K562 (cell line): ENCODE data around the gene HDLBP.

Experiments
- ARID2 ChIP-seq: fragments of 450-650 bp; IDR thresholded peaks from 2 replicates; pipeline ENCODE4 v1.6.1; 2017; ENCODE audit warnings: antibody characterized with exemption, mild to moderate bottlenecking
- E2F1 ChIP-seq: sonication (generic); formaldehyde crosslinking; IDR thresholded peaks from 2 replicates; pipeline ENCODE4 v1.8.1; 2023; ENCODE audit warnings: mild to moderate bottlenecking, missing genetic modification reagents, moderate library complexity
- FOXK2 ChIP-seq, 2 experiments: fragments of 450-650 bp; IDR thresholded peaks in 1 of 2; conservative IDR thresholded peaks in 1 of 2; 2 replicates each; pipeline ENCODE4 v1.6.1; 2016; ENCODE audit warnings: low read depth in 2 of 2, mild to moderate bottlenecking in 1 of 2
- MEIS2 ChIP-seq: fragments of 450-650 bp; IDR thresholded peaks from 2 replicates; pipeline ENCODE4 v1.6.1; 2014; ENCODE audit warnings: mild to moderate bottlenecking; ENCODE audit not compliant: partially characterized antibody
- TF ChIP-seq, protein P1 (sequence below): sonication (generic); formaldehyde crosslinking; IDR thresholded peaks from 2 replicates; pipeline ENCODE4 v1.9.0; 2022; ENCODE audit warnings: mild to moderate bottlenecking, missing genetic modification reagents

- no peak for TF ChIP-seq ARID2
- TF ChIP-seq, protein P1, sequence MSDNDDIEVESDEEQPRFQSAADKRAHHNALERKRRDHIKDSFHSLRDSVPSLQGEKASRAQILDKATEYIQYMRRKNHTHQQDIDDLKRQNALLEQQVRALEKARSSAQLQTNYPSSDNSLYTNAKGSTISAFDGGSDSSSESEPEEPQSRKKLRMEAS: no peak
- no peak for TF ChIP-seq FOXK2 (conservative IDR thresholded peaks at IDR 0.05 in 1 of 2, IDR thresholded peaks at IDR 0.05 in 1 of 2; ENCODE audit: low read depth in 2 of 2)
- TF ChIP-seq E2F1 (CRISPR knock-in tag): no peak
- no peak for TF ChIP-seq MEIS2
Observed at GRCh38 chr2:241263061-241263460, 52.4 kb downstream of the HDLBP start.
